Gastroesophageal sphincter (tissue), 4 donors: ENCODE measurements around the gene TFG. TPM values are rescaled to one million over a fixed set of nuclear protein-coding genes. Genes with fewer than 3 reads are reported as not detected.

Experiments used
- ATAC-seq: fragments of 150-250 bp; one replicate; pipeline ENCODE4 v1.9.1; 2016; ENCODE audit warnings: mild to moderate bottlenecking, moderate library complexity
- H3K27ac ChIP-seq, 4 donors: fragments of 200-600 bp; sonication (generic) in 3 of 4; 1 replicate in 3 of 4; 2 replicates in 1 of 4; pipeline ENCODE4 v1.5.1; 2016 to 2019
- H3K27me3 ChIP-seq: fragments of 200-600 bp; sonication (generic); one replicate; pipeline ENCODE4 v1.5.1; 2019
- H3K36me3 ChIP-seq, 2 donors: fragments of 200-600 bp; sonication (generic); one replicate each; pipeline ENCODE4 v1.5.1; 2019; ENCODE audit warnings: control low read depth in 1 of 2
- H3K4me1 ChIP-seq, 3 donors: fragments of 200-600 bp; sonication (generic); 1 replicate in 2 of 3; 2 replicates in 1 of 3; pipeline ENCODE4 v1.5.1; 2016 to 2019; ENCODE audit warnings: control low read depth in 2 of 3
- H3K4me3 ChIP-seq, 2 donors: fragments of 200-600 bp; sonication (generic); one replicate each; pipeline ENCODE4 v1.5.1; 2019; ENCODE audit warnings: mild to moderate bottlenecking in 1 of 2, moderate library complexity in 1 of 2
- H3K9me3 ChIP-seq, 3 donors: fragments of 200-600 bp; sonication (generic); one replicate each; pipeline ENCODE4 v1.5.1; 2017 to 2019; ENCODE audit warnings: control low read depth in 2 of 3
- EP300 ChIP-seq: sonication (generic); formaldehyde crosslinking; IDR thresholded peaks from one replicate; pipeline ENCODE4 v1.6.1; 2017; ENCODE audit warnings: antibody characterized with exemption, mild to moderate bottlenecking
- POLR2A ChIP-seq, 2 donors: fragments of 450-650 bp; IDR thresholded peaks; one replicate each; pipeline ENCODE4 v1.6.1; 2017; ENCODE audit warnings: antibody characterized with exemption in 2 of 2, mild to moderate bottlenecking in 2 of 2, moderate library complexity in 1 of 2
- POLR2AphosphoS5 ChIP-seq: sonication (generic); formaldehyde crosslinking; IDR thresholded peaks from one replicate; pipeline ENCODE4 v1.6.1; 2017; ENCODE audit warnings: antibody characterized with exemption
- WGBS, 2 donors: methylation state at CpG; one replicate each; pipeline ENCODE4 v1.1.5; 2018; ENCODE audit warnings: low coverage in 1 of 2; 5-methylcytosine and 5-hydroxymethylcytosine counted together
- total RNA-seq, 4 donors: library from RNA; depleted of rRNA; stranded (reverse); fragments of >200 nt; gene quantifications; one replicate each; pipeline ENCODE4 v1.1.0, GENCODE V29; 2016
- TF ChIP-seq, protein P1 (sequence below), 4 experiments: fragments of 200-600 bp in 2 of 4; fragments of 450-650 bp in 2 of 4; sonication (generic) in 1 of 4; IDR thresholded peaks; one replicate each; pipeline ENCODE4 v1.5.1; 2017 to 2019; ENCODE audit warnings: antibody characterized with exemption in 4 of 4, mild to moderate bottlenecking in 2 of 4, moderate library complexity in 2 of 4

TFG gene
- total RNA-seq, 4 donors from 2014 or later, result 61.9 to 72.7 (median 64.1) TPM

DNA sequence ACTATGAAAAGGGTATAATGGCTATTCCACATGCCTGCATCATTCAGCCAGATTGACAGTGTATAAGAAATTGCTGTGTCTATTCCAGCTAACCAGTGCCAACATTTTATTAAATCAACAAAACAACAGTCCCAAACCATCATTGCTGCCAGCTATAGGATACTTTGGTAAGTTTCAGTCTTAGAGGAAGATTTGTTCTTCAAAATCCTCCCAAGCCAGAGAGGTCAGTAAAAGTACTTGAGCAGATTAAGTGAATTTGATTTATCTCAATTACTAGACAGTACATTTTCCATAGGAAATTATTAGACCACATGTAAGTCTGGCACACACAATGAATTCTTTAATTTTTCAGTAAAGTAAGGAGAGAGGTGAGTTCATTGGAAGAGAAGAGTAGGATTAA, 50.7 kb downstream of the TFG start:
- H3K27ac ChIP-seq, result no peak overlapping the region
- H3K4me1 ChIP-seq, result peaks cover 0 to 17% (median 5%) of the 10 kb centered on the region in 3 donors
- no peak for TF ChIP-seq POLR2AphosphoS5
- no peak for TF ChIP-seq EP300
- TF ChIP-seq POLR2A (IDR thresholded peaks at IDR 0.05), result no peak
- TF ChIP-seq, protein P1, sequence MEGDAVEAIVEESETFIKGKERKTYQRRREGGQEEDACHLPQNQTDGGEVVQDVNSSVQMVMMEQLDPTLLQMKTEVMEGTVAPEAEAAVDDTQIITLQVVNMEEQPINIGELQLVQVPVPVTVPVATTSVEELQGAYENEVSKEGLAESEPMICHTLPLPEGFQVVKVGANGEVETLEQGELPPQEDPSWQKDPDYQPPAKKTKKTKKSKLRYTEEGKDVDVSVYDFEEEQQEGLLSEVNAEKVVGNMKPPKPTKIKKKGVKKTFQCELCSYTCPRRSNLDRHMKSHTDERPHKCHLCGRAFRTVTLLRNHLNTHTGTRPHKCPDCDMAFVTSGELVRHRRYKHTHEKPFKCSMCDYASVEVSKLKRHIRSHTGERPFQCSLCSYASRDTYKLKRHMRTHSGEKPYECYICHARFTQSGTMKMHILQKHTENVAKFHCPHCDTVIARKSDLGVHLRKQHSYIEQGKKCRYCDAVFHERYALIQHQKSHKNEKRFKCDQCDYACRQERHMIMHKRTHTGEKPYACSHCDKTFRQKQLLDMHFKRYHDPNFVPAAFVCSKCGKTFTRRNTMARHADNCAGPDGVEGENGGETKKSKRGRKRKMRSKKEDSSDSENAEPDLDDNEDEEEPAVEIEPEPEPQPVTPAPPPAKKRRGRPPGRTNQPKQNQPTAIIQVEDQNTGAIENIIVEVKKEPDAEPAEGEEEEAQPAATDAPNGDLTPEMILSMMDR (IDR thresholded peaks at IDR 0.05), result no peak
- H3K27me3 ChIP-seq, result no peaks in the 10 kb centered on the region
- H3K4me3 ChIP-seq, result no peak overlapping the region
- no peaks in the 10 kb centered on the region for H3K9me3 ChIP-seq
- ATAC-seq, result no peak
- no peaks in the 10 kb centered on the region for H3K36me3 ChIP-seq

DNA sequence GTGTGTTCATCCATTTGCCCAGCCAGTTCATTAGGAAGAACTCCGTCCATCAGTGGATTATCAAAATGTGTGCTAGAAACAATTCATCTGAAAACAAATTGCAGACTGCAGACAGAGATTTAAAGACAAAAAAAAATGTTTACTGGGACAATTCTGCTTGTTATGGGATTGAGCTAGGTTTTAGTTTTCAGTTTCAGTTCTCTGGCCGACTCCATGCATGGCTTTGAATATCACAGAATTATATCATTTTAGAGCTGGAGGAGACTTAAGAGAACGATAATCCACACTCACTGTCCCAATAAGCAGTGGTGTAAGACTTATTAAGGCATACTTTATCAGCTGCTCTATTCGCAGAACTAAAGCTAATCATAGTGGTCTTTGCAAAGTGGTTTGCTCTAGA, 51.1 kb downstream of the TFG start:
- no peak overlapping the region for H3K27ac ChIP-seq

DNA sequence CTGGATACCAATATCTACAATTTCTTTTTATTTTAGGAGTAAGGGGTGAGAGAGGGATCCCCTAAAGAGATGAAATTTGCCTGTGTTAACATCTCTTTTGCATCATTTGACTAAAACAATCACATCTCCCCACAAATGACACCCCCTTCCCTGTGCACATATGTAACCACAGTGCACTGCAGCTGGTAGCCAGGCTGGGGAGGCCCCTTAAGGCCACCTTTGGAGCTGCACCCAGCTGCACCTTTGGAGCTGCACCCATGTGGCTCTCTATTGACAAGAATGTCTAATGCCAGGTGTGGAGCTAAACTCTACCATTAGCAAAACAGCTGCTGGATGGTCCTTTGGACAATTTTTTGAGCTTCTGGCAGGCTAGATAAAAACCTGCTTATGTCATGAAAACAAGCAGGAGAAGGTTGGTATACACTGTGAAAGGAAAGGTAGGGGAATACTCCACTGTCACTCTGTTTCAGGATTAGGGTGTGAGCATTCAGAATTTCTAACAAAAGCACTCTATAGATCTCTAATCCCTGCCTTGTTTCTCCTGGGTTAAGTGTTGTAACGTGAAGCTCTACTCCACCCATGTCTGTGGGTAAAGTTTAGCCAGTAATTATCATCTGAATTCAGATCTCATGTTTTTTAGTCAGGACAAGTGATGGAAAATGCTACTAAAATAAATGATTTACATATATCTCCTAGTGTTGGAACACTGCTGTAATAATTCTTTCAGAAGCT, 52.1 kb downstream of the TFG start:
- no peak overlapping the region for H3K27ac ChIP-seq
- peaks cover 0 to 3% (median 3%) of the 10 kb centered on the region in 3 donors for H3K4me1 ChIP-seq
- 40 to 90% methylated on average over 1 of the region's 1 CpG for WGBS, 2 donors
- H3K4me3 ChIP-seq, result no peak overlapping the region
- TF ChIP-seq, protein P1 (IDR thresholded peaks at IDR 0.05), result peak in 1 of 4 experiments; percentile 15
- no peak for TF ChIP-seq EP300
- H3K9me3 ChIP-seq, result no peaks in the 10 kb centered on the region
- H3K27me3 ChIP-seq, result no peaks in the 10 kb centered on the region
- peaks cover 0 to 10% of the 10 kb centered on the region in 2 donors for H3K36me3 ChIP-seq
- no peak for ATAC-seq

More for the DNA sequence above, 51.1 kb downstream of the TFG start:
- no peak for ATAC-seq
- H3K4me3 ChIP-seq, result no peak overlapping the region
- no peaks in the 10 kb centered on the region for H3K9me3 ChIP-seq
- TF ChIP-seq EP300, result no peak
- TF ChIP-seq, protein P1 (IDR thresholded peaks at IDR 0.05), result no peak
- TF ChIP-seq POLR2A (IDR thresholded peaks at IDR 0.05), result no peak
- TF ChIP-seq POLR2AphosphoS5, result no peak
- WGBS, 2 donors, result 35 to 48% methylated on average over 4 of the region's 4 CpGs
- no peaks in the 10 kb centered on the region for H3K27me3 ChIP-seq
- peaks cover 0 to 13% (median 5%) of the 10 kb centered on the region in 3 donors for H3K4me1 ChIP-seq
- no peaks in the 10 kb centered on the region for H3K36me3 ChIP-seq

DNA sequence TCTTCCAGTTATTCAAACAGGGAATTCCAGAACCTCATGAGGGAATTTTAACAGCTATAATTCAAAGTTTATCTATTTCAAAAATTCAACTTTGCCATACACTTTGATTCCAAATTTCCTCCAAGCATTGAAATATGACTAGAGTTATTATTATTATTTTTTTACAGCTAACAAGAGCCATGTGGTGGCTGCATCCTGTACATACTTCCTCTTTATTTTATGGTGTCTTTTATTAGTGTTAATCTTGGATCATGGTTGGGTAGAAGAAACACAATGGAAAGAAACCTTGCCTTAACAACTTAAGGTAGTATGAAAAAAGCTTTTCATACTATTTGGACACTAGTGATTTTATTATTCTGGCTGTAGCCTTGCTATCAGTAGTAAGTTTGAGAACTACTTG, 52.7 kb downstream of the TFG start:
- Histone ChIP-seq H3K27ac (no peak overlapping the region), H3K36me3 (peaks cover 0 to 16% of the 10 kb centered on the region in 2 donors), H3K4me1 (peaks cover 0 to 1% (median 0%) of the 10 kb centered on the region in 3 donors), H3K4me3 (no peak overlapping the region), H3K27me3 (no peaks in the 10 kb centered on the region), H3K9me3 (no peaks in the 10 kb centered on the region)
- no peak for ATAC-seq
- TF ChIP-seq, protein P1 (IDR thresholded peaks at IDR 0.05), result no peak
- TF ChIP-seq POLR2A (IDR thresholded peaks at IDR 0.05) (no peak), EP300 (no peak), POLR2AphosphoS5 (no peak)

DNA sequence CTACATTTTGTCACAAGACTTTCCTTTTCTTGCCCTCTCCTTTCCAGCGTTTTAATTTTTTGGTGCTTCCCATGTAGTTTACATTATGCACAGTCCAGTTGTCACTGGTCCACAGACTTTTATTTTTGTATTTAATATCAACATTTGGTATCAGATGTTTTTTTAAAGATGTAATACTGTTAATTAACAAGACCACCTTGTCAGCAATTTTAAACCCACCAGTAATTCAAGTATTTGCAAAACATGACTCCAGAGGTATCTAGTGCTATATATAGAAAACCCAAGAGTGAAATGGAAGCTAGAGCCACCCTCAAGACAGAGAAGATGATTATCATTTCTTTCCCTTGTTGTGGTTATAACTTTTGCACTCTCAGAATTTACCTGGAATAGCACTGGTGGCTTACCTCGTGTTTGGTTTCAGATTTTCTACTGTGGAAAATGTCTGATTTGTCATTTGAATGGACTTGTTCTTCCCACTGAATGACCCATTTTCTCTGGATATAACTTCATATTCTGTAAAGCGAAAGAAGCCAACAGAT, 56.2 kb downstream of the TFG start:
- H3K4me3 ChIP-seq, result no peak overlapping the region
- H3K27ac ChIP-seq, result no peak overlapping the region
- H3K4me1 ChIP-seq, result no peaks in the 10 kb centered on the region
- WGBS, 2 donors, result 71 to 86% methylated on average over 2 to 3 of the region's 3 CpGs
- no peaks in the 10 kb centered on the region for H3K27me3 ChIP-seq
- no peak for ATAC-seq
- H3K9me3 ChIP-seq, result no peaks in the 10 kb centered on the region
- no peak for TF ChIP-seq EP300
- peaks cover 0 to 26% of the 10 kb centered on the region in 2 donors for H3K36me3 ChIP-seq
